Breast epithelium (tissue), 4 donors: ENCODE results near the gene SIT1. TPM values are rescaled to one million over a fixed set of nuclear protein-coding genes. Genes with fewer than 3 reads are reported as not detected.
A peak's percentile ranks its signal among the peaks of the same experiment; 100 is the strongest.

Source experiments
- DNase-seq, 2 donors: peaks; one replicate each; pipeline ENCODE4 v3.0.0-alpha.2; 2019; ENCODE audit warnings: low spot score in 2 of 2
- H3K27ac ChIP-seq, 2 donors: fragments of 200-600 bp; sonication (generic) in 1 of 2; one replicate each; pipeline ENCODE4 v1.5.1; 2016 to 2019; ENCODE audit warnings: mild to moderate bottlenecking in 1 of 2
- H3K27me3 ChIP-seq, 2 donors: fragments of 200-600 bp; sonication (generic) in 1 of 2; one replicate each; pipeline versions ENCODE4 v1.5.1 to v1.6.0; 2017 to 2019; ENCODE audit warnings: control low read depth in 1 of 2, mild to moderate bottlenecking in 1 of 2
- H3K36me3 ChIP-seq: fragments of 200-600 bp; one replicate; pipeline ENCODE4 v1.5.1; 2019
- H3K4me1 ChIP-seq, 2 donors: fragments of 200-600 bp; sonication (generic); one replicate each; pipeline ENCODE4 v1.5.1; 2016 to 2019; ENCODE audit warnings: control low read depth in 1 of 2
- H3K4me3 ChIP-seq, 3 donors: fragments of 200-600 bp; sonication (generic); 1 replicate in 2 of 3; 2 replicates in 1 of 3; pipeline ENCODE4 v1.5.1; 2016 to 2019; ENCODE audit warnings: mild to moderate bottlenecking in 3 of 3, moderate library complexity in 2 of 3
- H3K9me3 ChIP-seq, 2 donors: fragments of 200-600 bp; sonication (generic) in 1 of 2; one replicate each; pipeline ENCODE4 v1.5.1; 2016 to 2019; ENCODE audit warnings: control low read depth in 1 of 2
- POLR2A ChIP-seq: fragments of 450-650 bp; IDR thresholded peaks from one replicate; pipeline ENCODE4 v1.6.1; 2016; ENCODE audit warnings: antibody characterized with exemption, mild to moderate bottlenecking, moderate library complexity
- POLR2AphosphoS5 ChIP-seq, 3 donors: sonication (generic); formaldehyde crosslinking; IDR thresholded peaks; one replicate each; pipeline ENCODE4 v1.6.1; 2017; ENCODE audit warnings: antibody characterized with exemption in 3 of 3
- intact Hi-C: fragments of 100-400 bp; cut with DNase I; formaldehyde crosslinking; loops from one replicate; pipeline ENCODE4 v1.15.1; 2023; ENCODE audit warnings: low total_unique reads
- total RNA-seq, 3 donors: library from RNA; depleted of rRNA; stranded (reverse); fragments of >200 nt; gene quantifications; one replicate each; pipeline ENCODE4 v1.1.0, GENCODE V29; 2016
- TF ChIP-seq, protein P1 (sequence below), 3 donors: fragments of 450-650 bp; IDR thresholded peaks; one replicate each; pipeline ENCODE4 v1.5.1; 2016 to 2017; ENCODE audit warnings: antibody characterized with exemption in 3 of 3, mild to moderate bottlenecking in 3 of 3, moderate library complexity in 3 of 3

Gene SIT1
- total RNA-seq, 3 donors from 2014 or later = 1.2 to 3.2 (median 1.3) TPM

DNA sequence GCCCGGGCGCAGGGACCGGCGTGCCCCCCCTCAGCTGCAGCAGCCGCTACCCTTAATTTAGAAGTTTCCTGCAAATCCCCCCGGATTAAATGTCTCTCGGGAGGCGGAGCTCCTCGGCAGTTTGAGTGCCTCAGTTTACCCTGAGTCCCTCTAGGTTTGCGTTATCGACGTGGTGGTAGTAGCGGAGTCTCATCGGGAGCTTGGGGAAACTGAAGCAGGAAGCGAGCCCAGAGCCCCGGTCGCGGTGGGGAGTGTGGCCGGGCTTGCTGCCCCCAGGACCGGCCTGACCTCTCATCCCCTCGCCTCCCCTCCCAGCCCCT is 39.5 kb upstream of the SIT1 start:
- no peaks in the 10 kb centered on the region for H3K36me3 ChIP-seq
- H3K27me3 ChIP-seq = no peaks in the 10 kb centered on the region
- H3K27ac ChIP-seq = peak overlapping the region; percentile 92 to 94
- H3K9me3 ChIP-seq = no peaks in the 10 kb centered on the region
- intact Hi-C loops = no loop called here
- no peak for DNase-seq
- H3K4me1 ChIP-seq = peaks cover 0 to 3% of the 10 kb centered on the region in 2 donors
- H3K4me3 ChIP-seq = peak overlapping the region; percentile 55 to 81 (median 68)
- TF ChIP-seq POLR2AphosphoS5 (IDR thresholded peaks at IDR 0.05) (no peak), POLR2A (no peak)

DNA sequence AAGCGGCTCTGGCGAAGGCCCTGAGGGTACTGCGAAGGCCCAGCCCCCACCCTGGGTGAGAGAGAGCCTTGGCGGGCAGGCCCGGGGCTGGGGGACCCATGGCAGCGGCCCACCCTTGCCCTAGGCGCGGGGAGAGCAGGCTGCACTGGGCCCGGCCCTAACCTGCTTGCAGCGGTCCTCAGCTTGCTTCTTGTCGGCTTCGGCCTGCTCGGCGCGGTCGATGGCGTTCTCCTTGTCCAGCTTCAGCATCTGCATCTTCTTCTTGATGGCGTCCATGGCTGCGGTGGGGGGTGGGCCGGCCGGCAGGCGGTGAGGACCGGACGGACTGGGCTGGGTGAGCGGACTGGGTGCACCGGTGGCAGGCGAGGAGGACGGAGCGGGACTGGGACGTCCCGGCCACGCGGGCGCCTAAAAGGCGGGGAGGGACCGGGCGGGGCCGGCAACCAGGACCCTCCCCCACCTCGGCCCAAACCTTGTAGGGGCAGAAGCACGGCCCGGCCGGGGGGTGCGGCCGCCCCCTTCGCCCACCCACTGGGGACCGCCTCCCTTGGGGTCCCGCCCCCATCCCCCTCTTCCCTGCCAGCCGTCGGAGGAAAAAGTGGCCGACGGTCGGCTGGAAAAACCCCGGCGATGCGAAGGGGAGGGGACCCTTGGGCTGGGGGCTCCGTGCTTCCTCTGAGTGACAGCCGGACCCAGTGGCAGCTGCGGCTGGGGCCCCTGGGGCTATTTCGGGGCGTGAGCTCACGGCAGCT is 39.0 kb upstream of the SIT1 start, which contains the start of gene TPM2:
Gene TPM2 (minus strand): TSS at position 384 of the 752 bp plus-strand sequence. CDS start 108 bp downstream, at position 276.
- no peaks in the 10 kb centered on the region for H3K27me3 ChIP-seq
- H3K9me3 ChIP-seq = no peaks in the 10 kb centered on the region
- peak within 1 kb of the TSS; percentile 92 to 94 for H3K27ac ChIP-seq
- DNase-seq = peak; percentile 69 to 88
- intact Hi-C loops = no loop called here
- TF ChIP-seq, protein P1, sequence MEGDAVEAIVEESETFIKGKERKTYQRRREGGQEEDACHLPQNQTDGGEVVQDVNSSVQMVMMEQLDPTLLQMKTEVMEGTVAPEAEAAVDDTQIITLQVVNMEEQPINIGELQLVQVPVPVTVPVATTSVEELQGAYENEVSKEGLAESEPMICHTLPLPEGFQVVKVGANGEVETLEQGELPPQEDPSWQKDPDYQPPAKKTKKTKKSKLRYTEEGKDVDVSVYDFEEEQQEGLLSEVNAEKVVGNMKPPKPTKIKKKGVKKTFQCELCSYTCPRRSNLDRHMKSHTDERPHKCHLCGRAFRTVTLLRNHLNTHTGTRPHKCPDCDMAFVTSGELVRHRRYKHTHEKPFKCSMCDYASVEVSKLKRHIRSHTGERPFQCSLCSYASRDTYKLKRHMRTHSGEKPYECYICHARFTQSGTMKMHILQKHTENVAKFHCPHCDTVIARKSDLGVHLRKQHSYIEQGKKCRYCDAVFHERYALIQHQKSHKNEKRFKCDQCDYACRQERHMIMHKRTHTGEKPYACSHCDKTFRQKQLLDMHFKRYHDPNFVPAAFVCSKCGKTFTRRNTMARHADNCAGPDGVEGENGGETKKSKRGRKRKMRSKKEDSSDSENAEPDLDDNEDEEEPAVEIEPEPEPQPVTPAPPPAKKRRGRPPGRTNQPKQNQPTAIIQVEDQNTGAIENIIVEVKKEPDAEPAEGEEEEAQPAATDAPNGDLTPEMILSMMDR (IDR thresholded peaks at IDR 0.05) = no peak
- peak; percentile 21 for TF ChIP-seq POLR2A
- peak; percentile 69 to 75 (median 74) for TF ChIP-seq POLR2AphosphoS5 (IDR thresholded peaks at IDR 0.05)
- H3K4me1 ChIP-seq = peaks cover 0 to 3% of the 10 kb centered on the region in 2 donors
- peak within 1 kb of the TSS; percentile 55 to 81 (median 68) for H3K4me3 ChIP-seq
- no peaks in the 10 kb centered on the region for H3K36me3 ChIP-seq

DNA sequence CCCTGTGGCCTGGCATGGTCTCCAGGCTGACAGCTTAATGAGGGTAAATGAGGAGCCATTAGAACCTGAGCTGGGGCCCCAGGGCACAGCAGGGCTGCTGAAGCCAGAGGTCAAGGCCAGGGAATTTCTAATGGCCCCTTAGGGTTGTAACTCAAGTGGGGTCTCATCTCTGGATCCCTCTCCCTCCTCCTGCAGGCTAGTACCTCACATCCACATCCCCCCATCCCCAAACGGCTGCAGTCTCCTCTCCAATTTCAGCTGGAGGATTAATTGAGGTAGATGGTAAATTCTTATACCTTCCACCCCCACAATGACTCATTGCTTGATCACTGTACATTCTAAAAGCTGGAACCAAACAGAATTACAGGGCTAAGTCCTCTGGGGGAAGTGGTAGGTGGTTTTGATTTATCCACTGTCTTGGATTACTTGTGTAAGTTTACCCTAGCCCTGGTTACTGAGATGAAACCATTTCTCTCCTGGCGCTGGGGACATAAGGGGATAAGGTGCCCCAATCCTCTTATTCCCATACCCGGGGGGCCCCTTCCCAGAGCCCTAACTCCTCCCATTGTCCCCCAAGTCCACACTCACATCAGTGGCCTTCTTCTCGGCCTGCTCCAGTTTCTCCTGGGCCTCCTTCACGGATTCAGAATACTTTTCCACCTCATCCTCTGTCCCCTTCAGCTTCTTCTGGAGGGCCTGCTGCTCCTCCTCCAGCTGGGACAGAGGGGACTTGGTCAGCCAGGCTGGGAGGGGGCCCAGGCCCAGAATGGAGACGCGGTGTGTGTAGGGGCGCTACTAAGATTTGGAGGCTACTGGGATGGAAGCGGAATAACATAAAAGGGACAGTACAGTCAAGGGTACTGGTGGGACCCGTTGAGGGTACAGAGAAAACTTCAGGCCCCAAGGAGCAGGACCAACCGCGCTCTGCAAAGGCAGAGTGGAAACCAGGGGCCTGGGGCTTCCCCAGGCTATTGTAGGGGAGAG is 38.1 kb upstream of the SIT1 start:
- peaks cover 0 to 3% of the 10 kb centered on the region in 2 donors for H3K4me1 ChIP-seq
- peak overlapping the region; percentile 92 to 94 for H3K27ac ChIP-seq
- no peaks in the 10 kb centered on the region for H3K9me3 ChIP-seq
- no peak for DNase-seq
- no peaks in the 10 kb centered on the region for H3K36me3 ChIP-seq
- TF ChIP-seq POLR2A = no peak
- no peak for TF ChIP-seq POLR2AphosphoS5 (IDR thresholded peaks at IDR 0.05)
- TF ChIP-seq, protein P1 (IDR thresholded peaks at IDR 0.05) = no peak
- no peaks in the 10 kb centered on the region for H3K27me3 ChIP-seq
- intact Hi-C loops = no loop called here
- peak overlapping the region; percentile 55 to 81 (median 68) for H3K4me3 ChIP-seq

DNA sequence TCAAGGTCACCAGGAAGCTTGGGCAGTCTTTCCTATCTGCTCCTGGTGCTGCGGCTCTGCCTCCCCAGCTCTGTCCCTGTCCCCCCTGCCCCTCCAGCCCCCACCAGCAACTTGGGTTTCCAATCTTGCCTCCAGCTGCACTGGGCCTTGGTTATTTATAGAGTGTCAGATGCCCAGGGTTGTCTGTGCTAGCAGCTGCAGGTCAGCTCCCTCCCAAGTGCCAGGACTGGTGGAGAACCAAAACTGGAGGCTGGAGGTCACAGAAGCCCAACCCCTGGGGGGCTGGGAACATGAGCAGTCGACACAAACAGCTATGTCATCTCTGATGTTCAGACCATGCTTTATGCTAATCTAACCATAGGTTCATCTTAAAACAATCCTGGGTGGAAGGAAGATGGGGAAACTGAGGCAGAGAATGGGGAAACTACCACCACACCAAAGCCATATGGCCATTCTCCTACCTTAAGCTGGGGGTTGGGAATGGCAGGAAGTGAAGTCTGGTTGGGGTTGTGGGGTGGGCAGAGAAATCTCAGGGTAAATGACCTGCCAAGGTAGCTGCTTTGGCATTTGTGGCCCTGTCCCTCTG is 37.3 kb upstream of the SIT1 start:
- TF ChIP-seq POLR2AphosphoS5 (IDR thresholded peaks at IDR 0.05) (no peak), POLR2A (no peak)
- TF ChIP-seq, protein P1 (IDR thresholded peaks at IDR 0.05) = no peak
- intact Hi-C loops = no loop called here
- H3K4me3 ChIP-seq = peak overlapping the region; percentile 55 to 81 (median 68)

DNA sequence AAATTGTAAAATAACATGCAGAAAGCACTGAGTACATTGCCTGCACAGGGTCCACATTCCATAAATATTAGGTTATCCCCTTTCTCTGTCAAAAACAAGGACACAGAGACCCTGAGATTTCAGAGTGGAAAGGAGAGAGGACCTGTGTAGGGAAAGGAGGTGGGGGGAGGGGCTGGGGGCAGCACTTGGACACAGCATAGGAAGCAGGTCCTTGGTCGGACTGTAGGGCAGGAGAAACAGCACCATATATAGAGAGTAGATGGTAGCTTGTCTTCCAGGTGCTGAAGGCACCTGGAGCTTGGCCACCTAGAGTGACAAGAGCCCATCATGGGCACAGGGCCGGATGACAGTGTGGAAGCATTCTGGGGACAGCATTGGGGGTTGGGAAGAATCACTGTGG is 36.6 kb upstream of the SIT1 start:
- TF ChIP-seq POLR2A = no peak
- no peak for TF ChIP-seq POLR2AphosphoS5 (IDR thresholded peaks at IDR 0.05)
- TF ChIP-seq, protein P1 (IDR thresholded peaks at IDR 0.05) = no peak
- Histone ChIP-seq H3K27ac (peak overlapping the region; percentile 92 to 94), H3K36me3 (no peaks in the 10 kb centered on the region), H3K4me1 (peaks cover 0 to 3% of the 10 kb centered on the region in 2 donors), H3K9me3 (no peaks in the 10 kb centered on the region), H3K27me3 (no peaks in the 10 kb centered on the region), H3K4me3 (peak overlapping the region; percentile 55 to 81 (median 68))
- DNase-seq = no peak
- intact Hi-C loops = no loop called here

More for the DNA sequence above, 37.3 kb upstream of the SIT1 start:
- peak overlapping the region; percentile 92 to 94 for H3K27ac ChIP-seq
- no peaks in the 10 kb centered on the region for H3K36me3 ChIP-seq
- H3K9me3 ChIP-seq = no peaks in the 10 kb centered on the region
- DNase-seq = no peak
- no peaks in the 10 kb centered on the region for H3K27me3 ChIP-seq
- peaks cover 0 to 3% of the 10 kb centered on the region in 2 donors for H3K4me1 ChIP-seq
